ENCODE data around the gene TIMM8B.
A peak's percentile ranks its signal among the peaks of the same experiment; 100 is the strongest.
"Not testable (repeated sequence)": the region's sequence is repeated elsewhere in the genome, so short reads cannot be mapped to it uniquely, and the experiment has no call there.

TIMM8B gene

GRCh38 chr11:112086422-112087191, at the start of gene TIMM8B, which contains the start of gene SDHD:
Gene TIMM8B (minus strand): TSS chr11:112086756. CDS start chr11:112086723, 33 bp downstream.
Gene SDHD (plus strand): TSS chr11:112086873. CDS start chr11:112086908, 35 bp downstream.
- DNase-seq: peak; percentile 97

GRCh38 chr11:112134473-112134872, 47.9 kb upstream of the TIMM8B start:
- DNase-seq: no peak

- DNase-seq: peak; percentile 57
Measured at GRCh38 chr11:112132737-112133136, 46.2 kb upstream of the TIMM8B start.

- peak; percentile 91 for DNase-seq
Measured at GRCh38 chr11:112129656-112130055, 43.1 kb upstream of the TIMM8B start.

GRCh38 chr11:112128483-112129121, 42.0 kb upstream of the TIMM8B start:
- no peak for DNase-seq

- no peak for DNase-seq
Measured at GRCh38 chr11:112127056-112127455, 40.5 kb upstream of the TIMM8B start.

GRCh38 chr11:112123129-112123528, 36.6 kb upstream of the TIMM8B start:
- no peak for DNase-seq

- DNase-seq: no peak
Measured at GRCh38 chr11:112121981-112122615, 35.5 kb upstream of the TIMM8B start.

GRCh38 chr11:112118176-112118575, 31.6 kb upstream of the TIMM8B start:
- no peak for DNase-seq

GRCh38 chr11:112115386-112115785, 28.8 kb upstream of the TIMM8B start:
- no peak for DNase-seq

- DNase-seq: no peak
Measured at GRCh38 chr11:112114460-112114859, 27.9 kb upstream of the TIMM8B start.

- DNase-seq: peak; percentile 72
Measured at GRCh38 chr11:112113539-112114457, 27.2 kb upstream of the TIMM8B start.

- no peak for DNase-seq
Measured at GRCh38 chr11:112106070-112106469, 19.5 kb upstream of the TIMM8B start.

- DNase-seq: peak; percentile 62
Measured at GRCh38 chr11:112103446-112103845, 16.9 kb upstream of the TIMM8B start.

GRCh38 chr11:112100462-112100861, 13.9 kb upstream of the TIMM8B start:
- DNase-seq: no peak

- DNase-seq: no peak
Measured at GRCh38 chr11:112097734-112098528, 11.4 kb upstream of the TIMM8B start.

- no peak for DNase-seq
Measured at GRCh38 chr11:112096194-112096593, 9.6 kb upstream of the TIMM8B start.

GRCh38 chr11:112095302-112095701, 8.7 kb upstream of the TIMM8B start:
- DNase-seq: not testable (repeated sequence)

GRCh38 chr11:112087212-112087611, 656 bp upstream of the TIMM8B start:
- no peak for DNase-seq

- DNase-seq: peak; percentile 43
Measured at GRCh38 chr11:112085822-112086421, 634 bp downstream of the TIMM8B start.

GRCh38 chr11:112082729-112083128, 3.8 kb downstream of the TIMM8B start:
- peak; percentile 70 for DNase-seq

Measured in MV-4-11 (cell line).